NCI-H146 (cell line): ENCODE results near the gene NECAB3.

Experiments
- DNase-seq: peaks from one replicate; lab custom pipeline; 2025; lab: John Stamatoyannopoulos, UW

The NECAB3 gene

DNA sequence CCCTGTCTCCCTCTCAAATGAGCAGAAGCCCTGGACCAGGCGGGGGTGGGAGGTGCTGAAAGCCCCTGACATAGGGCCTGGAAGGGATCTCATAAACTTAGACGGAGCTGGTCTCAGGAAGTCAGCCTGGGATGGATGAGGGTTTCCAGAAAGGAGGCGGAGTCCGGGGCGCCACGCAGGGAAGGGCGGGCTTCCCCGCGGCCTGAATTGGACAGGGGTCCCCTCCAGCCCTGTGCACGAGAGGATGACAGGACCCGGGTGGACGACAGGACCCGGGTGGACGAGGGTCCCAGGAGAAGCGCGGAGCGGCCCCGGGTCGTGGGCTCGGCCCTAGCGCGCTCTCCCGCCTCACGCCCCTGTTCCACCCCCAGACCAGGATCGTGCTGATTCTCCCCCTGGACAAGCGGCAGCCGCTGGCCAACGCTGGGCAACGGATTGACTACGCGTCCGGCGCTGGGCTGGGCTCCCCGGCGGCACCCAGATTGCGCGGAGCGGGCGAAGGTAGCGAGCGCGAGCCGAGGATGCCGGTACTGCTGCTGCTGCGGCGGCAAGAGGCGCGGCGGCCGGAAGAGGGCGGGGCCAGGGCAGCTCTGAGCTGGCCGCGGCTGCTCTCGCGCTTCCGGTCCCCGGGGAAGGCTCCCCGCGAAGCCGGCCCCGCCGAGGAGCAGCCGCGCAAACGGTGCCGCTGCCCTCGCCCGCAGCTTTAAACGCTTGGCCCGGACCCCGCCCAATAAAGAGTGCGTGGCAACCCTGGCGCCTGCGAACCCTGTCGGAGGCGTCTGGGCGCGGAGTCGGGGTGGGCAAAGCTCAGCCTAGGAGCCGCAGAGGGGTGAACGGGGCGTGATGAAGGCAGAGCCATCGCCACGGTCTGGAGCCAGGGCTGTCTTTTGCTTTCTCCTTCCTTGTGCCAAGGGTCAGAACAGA lies 10.8 kb downstream of the NECAB3 start:
- DNase-seq: peak; percentile 93

DNA sequence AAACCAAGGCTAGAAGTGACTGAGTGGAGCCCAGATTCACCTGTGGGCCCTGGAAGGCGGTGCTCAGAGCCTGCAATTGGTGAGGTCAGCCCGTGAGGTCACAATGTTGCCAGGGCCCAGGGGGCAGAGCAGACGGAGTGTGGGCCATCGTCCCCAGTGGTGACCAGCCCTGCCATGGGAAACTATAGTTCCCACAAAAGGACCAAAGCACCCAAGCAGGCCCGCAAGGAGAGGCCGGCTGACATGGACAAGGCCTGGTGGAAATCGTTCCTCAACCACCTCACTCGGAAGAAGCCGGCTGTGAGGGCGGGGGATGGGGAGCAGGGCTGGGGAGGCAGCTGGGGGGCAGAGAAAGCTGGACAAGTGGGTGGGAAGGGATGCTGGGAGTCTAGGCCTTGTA lies 12.1 kb downstream of the NECAB3 start, which contains the start of gene C20orf144:
Gene C20orf144 (plus strand): TSS at position 156 of the 400 bp plus-strand sequence. CDS start 19 bp downstream, at position 175.
- DNase-seq: no peak

DNA sequence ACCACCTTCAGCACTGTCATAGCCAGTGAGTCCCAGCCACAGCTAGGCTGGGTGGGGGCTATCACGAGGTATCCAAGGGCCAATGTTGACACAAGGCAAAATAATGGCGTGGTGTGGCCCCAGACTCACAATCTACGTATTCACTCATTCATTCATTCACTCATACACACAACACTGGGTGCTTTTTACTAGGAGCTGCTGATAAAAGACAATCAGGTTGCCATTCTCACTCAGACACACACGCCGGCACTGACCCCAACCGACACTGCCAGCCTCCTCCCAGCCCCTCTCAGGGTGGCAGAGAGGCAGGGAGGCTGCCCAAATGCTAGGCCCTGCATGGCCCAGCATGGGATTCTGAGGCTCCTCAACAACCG lies 13.6 kb downstream of the NECAB3 start:
- DNase-seq: no peak

DNA sequence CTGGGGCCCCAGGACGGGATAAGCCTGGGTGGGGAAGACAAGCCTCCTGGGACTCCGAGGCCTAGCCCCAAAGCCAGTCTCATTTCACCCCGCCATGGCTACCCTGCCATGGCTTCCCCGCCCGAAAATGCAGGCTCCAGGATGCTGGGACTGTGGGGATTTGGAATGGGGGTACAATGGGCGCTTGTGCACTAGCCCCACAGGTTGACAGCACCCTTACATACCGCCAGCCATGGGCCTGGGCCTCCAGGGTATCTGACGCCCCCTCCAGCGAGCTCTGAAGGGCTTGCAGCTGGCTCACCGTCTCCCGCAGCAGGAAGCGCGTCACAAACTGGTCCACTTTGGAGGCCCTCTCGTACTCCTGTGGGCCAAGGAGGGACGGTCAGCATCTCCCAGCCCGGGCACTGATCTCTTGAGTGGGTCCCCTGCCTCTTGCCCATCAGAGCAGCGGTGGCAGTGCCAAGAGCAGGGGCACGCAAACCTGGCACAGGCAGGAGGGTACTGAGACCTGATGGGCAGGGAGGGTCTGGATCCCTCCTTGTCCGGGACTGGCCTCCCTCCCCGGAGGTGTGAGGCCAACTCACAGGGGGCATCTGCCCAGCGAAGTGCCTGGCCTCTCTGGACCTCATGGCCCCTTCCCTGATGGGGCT lies 14.1 kb downstream of the NECAB3 start:
- DNase-seq: no peak

DNA sequence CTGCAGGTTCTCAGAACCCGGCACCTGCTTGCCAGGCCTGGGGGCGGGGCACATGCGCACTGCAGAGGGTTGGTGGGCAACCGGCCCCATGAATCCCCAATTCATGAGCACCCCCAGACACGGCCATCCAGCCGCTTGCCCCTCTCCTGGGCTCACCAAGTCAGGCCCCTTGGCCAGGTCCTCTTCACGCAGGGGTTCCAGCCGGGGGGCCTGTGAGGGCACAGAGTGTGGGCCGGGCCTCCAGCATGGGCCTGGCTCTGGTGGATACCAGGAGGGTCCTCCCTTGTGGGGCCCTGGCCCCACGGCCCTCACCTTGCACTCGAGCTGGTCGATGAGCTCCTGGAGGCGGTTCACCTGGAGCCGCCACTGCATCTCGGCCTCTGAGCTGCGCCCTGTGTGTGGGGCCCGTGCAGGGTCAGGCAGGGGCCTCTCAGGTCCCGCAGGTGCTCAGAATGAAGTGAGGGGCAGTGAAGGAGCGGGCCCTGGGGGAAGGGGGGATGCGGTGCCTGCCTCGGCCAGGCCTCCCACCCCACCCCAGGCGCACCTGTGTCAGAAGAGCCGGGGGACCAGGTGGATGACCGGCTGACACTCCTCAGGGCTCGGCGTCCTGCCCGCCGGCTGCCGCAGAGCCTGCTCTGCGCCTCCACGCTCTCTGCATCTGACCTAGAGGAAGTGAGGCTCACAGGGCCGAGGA lies 14.7 kb downstream of the NECAB3 start:
- no peak for DNase-seq

DNA sequence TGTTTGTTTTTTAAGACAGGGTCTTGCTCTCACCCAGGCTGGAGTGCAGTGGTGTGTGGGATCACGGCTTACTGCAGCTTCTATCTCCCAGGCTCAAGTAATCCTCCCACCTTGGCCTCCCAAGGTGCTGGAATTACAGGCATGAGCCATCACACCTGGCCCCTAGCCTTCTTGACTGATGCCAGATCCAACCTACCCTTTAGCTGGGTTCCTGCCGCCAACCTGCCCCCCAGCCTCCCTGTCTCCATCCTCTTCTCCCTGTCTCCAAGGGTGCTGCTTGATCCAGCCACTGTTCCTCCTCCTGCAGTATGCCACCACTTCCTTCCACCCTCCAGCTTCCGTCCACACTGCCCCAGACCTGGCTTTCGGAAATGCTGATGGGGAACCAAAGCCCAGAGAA lies 15.3 kb downstream of the NECAB3 start:
- no peak for DNase-seq

DNA sequence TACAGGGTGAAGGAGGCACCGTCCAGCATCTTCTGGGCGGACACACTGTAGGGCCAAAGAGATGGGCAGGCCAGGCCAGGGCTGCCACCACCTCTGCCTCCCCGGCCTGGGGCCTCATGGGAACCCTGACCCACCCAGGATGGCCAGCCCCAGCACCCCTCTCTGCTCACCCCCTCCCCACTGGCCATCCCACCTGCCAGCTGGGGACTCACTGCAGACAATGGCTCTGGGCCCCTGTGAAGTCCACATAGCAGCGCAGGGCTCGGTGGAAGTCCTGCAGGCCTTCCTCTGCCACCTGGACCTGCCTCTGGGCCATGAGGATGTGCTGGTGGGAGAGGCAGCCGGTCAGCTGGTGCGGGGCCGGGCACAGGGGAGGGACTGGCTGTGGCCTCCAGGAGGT lies 15.7 kb downstream of the NECAB3 start:
- DNase-seq: no peak

DNA sequence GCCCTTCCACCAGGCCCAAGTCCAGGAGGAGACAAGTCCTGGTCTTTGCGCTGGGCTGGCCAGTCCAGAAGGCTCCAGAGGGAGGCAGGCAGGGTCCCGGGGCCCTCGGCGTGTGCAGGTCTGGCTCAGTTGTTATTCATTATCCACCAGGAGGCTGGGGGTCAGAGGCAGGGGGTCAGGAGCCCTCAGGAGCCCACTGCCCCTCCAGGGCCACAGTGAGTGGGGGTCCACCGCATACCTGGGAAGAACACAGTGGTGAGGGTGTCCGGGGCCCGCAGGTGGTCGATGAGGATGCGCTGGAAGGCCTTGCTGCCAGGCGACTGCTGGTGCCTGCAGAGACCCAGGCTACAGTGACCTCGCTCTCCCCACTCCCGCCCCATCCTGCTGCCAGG lies 16.5 kb downstream of the NECAB3 start:
- no peak for DNase-seq

DNA sequence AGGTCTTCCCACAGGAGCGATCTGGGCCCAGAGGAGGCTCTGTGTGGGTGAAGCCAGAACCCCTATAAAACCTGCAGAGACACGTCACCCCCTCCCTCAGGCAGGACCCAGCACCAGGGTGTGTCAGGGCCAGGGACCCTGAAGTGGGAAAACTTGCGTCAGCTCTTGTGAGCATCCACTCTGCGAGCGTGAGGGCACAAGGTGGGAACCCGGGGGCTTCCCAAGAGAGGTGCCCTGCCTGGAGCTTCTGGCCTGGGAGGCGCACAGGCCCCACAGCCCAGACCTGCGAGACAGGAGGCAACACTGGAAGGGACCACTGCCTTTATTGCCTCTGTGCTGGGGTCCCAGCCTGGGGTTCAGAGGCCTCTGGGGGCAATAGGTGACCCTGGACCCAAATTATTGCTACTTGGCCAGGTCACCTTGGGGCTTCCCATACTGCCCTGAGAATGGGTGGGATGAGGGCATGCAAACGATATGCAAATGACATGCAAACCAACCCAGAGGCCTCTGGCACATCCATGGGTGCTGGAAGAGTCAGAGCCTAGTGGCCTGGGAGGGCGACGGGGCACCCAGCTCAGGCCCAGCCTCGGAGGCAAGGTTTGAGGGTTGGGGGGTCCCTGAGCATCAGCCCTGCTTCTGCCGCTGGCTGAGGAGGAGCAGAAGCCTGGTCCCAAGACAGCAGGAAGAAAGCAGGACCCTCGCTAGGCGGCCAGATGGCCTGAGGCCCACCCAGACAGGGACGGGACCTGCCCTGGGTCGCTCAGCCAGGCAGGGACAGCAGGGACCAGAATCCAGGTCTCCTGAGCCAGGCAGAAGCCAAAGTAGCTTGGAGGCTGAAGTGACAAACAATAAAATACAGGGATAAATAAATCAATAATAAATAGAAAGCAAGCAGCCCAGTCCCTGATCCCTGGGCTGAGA lies 17.2 kb downstream of the NECAB3 start:
- DNase-seq: no peak

DNA sequence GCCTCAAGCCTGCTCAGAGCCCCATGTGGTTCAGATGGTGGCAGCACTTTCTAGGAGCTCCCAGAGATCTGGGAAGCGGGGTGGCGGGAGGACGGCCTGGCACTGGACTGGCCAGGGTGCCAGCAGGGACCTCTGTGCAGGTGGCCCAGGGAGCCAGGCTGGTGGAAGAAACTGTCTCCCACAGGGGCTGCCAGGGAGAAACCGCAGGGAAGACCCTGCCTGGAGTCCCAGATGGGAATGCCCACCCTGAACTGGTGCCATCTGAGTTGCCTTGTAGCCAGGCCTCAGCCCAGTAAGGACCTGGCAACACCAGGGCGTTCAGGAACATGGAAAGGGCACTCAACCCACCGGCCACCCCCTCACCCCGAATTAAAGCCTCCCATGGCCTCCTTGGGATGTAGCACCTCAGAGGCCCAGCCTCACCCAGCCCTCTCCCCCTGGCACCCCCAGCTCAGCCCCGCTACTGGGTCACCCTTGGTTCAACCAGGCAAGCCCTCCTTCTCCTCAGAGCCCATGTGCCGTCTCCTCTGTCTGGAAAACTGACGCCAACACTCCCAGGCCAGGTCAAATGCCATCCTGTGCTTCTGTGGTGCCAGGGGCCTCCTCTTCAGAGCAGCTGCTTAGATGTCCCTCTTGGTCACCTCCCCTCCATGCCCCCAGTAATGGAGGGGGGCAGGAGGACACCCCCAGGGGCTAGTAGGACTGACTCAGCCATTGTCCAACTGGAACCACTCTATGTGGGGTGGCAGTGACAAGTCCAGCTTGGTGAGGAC lies 18.0 kb downstream of the NECAB3 start:
- DNase-seq: no peak

DNA sequence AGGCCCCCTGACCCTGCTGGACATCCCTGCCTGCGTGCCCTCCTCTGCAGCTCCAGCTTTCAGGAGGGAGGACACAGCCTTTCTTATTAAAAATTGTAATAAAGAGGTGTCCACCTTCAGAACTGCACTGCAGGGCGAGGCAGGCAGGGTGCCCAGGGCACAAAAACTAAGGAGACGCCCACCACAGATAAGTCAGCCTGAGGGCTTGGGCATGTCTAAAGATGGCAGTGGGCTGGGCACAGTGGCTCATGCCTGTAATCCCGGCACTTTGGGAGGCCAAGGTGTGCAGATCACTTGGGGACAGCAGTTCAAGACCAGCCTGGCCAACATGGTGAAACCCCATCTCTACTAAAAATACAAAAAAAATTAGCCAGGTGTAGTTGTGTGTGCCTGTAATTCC lies 19.1 kb downstream of the NECAB3 start:
- DNase-seq: no peak

DNA sequence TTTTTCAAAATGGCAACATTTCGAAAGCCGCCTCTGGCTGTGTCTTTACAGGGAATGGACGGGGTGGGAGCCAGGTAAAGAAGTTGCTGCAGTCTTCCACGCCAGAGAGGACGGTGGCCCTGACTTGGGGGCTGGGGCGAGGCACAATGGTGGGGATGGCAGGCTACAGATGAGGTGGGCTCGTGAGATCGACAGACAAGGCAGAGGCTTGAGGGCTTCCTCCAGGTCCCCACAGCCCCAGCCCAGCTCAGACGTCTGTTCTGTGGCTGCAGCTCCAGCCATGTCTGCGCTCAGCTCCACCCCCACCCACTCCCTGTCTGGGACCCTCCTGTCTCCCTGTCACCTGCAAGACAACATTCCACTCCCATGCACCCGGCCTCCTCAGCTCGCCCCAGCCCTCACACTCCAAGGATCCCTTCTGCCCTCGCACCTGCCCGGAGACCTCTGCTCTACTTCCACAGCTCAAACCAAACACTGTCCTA lies 19.5 kb downstream of the NECAB3 start:
- no peak for DNase-seq

DNA sequence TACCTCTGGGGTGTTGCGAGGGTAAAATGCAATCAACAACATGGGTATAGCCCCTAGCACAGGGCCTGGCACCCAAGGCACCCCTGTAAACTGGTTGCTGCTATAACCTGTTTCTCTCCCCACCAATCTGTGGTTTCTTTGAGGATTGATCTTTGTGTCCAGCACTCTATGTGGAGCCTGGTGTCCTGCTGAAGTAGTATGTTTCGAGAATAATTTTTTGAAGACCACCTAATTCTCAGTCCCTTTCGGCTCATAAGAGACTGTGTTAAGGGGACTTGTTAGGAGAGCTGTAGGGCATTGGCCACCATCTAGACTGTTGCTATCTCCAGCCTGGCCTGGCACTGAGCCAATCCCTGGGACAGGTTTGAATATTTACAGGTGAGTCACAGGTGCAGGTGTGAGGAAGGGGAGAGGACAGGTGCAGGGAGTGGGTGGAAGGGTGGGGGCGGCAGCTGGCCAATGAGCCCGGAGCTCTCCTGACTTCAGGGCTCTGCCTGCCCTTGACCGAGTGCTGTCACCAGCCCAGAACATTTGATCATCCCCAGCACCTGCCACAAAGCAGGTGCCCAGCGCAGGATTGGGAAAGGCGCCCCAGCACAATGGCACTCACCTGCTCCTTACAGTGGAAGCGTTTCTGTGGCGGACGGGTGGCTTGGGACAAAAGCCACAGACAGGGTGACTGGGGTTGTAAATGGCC lies 20.2 kb downstream of the NECAB3 start:
- peak; percentile 100 for DNase-seq

DNA sequence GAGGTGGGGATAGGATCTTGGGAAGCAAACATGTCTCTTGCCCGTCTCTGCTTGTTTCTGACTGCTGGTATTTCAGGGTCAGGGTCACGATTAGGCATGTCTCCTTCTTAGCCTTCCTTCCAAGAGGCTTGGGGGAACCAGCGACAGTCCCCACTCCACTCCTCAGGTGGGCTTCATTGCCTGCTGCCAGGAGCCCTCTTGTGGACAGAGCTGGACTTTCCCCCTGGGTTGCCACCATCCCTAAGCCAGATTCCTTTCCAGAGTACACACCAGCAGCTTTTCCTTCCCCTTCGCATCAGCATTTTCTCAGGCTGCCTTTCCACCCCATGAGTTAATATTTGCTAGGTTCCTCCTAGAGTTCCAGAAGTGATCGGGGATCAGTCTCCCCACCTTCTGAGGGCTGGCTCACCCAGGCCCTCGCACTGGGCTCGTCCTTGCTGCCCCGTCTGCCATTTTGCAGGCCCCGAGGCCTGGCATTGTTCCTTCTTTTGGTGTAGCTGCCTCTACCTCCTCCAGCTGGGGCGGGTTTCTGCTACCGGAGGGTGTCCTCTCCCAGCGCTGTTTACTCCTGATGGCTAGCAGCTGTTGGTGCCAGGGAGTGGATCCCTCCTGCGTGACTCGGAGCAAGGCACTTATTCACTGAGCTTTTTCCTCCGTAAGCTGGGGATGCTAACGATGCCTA lies 20.9 kb downstream of the NECAB3 start:
- peak; percentile 67 for DNase-seq

DNA sequence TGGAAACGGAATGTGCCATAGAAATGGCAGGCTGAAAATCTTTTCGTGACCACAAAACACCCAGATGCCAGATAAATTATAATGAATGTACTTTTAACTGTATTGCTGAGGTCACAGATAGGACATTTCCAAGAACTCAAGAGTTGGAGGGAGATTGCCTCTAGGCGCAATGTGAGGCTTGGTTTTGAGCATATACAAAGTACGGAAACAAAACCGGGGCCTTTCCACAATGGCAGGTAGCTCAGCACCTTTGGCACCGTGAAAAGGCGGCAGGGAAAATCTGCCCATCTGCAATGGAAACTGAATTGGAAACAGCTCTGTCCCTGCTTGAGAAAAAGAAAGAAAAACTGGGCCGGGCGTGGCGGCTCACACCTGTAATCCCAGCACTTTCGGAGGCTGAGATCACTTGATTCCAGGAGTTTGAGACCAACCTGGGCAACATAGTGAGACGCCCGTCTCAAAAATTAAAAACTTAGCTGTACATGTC lies 22.6 kb downstream of the NECAB3 start:
- DNase-seq: no peak

DNA sequence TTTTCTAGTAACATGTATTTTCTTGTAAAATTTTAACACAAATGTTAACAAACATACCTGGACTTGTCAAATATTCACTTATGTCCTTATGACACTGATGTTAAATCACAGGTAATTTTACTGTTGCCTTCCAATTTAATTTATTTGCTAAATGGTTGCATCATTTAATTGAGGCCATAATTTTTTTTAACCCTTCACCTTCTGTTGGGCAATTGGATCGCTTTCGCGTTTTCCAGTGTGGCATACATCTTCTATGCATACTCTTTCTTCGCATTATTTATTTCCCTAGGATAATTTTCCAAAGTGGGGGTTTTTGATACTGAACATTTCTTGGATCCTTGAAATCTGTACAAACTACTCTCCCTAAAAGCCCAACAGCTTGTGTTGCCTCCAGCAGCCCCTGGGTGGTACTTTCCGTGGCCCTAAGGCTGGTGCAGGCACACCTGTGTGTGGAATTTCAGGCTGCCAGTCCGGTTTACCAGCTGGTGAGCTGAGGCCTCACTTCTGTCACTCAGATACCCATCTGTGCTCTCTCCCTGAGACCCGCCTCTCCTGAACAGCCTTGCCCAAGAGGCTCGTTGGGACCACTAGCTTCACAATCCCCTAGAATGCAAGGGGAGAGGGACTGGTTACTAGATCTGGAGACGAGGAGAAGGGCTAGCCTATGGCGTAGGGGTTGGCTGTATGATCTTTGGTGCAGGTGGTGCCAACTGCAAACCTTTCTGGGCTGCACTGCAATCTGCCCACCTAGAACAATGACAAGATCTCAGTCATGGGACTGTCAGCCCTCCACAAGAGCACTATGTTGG lies 23.3 kb downstream of the NECAB3 start:
- no peak for DNase-seq

DNA sequence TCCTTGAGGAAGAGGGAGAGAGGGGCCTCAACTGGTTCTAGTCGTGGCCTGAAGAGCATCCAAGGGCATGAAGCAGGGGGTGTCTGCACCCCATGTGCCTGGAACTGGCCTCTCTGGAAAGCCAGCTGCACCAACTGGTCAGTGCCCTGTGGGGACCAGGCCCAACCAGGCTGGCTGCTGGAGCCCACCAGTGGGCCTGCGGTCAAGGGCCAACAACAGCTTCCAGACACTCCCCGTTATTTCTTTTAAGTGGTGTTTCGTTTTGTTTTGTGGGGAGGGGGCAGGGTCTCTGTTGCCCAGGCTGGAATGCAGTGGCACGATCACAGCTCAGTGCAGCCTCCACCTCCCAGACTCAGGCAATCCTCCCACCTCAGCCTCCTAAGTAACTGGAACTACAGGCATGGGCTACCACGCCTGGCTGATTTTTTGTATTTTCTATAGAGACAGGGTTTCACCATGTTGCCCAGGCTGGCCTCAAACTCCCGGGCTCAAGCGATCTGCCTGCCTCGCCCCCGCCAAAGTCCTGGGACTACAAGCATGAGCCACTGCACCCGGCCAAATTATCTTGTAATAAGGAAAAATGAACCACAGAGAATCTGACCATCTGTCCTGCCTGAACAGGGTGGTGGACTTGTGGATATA lies 24.0 kb downstream of the NECAB3 start:
- DNase-seq: no peak

DNA sequence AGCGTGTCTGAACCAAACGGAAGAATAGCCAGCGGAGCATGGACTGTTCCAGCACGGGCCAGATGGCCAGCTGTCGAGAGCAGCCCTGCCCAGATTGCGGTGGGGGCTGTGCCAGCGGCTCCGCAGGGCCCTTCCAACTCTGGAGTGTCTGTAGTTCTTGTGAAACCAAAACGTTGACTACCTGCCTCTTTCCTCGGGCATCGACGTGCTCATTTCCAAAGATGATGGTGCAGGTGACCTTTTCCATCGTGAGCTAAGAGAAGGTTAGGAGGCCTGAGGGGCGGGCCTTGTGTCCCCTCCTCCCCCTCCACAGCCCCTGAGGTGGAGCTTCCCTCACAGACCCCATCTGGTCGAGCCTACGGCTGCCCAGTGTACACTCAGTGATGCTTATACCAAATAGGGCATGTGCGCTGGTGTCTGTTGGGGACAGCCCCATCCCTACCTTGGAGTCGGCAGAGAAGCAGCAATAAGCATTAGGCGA lies 25.0 kb downstream of the NECAB3 start:
- DNase-seq: no peak
